Ovary (tissue), 3 donors: Measurements from ENCODE around the gene PATJ.

Experiments
- CTCF ChIP-seq, 3 donors: fragments of 450-650 bp in 2 of 3; fragments of 200-600 bp in 1 of 3; IDR thresholded peaks; one replicate each; pipeline versions ENCODE4 v1.5.1 to v1.8.0; 2016 to 2022; ENCODE audit warnings: antibody characterized with exemption in 3 of 3, mild to moderate bottlenecking in 1 of 3
- POLR2A ChIP-seq: fragments of 450-650 bp; IDR thresholded peaks from one replicate; pipeline ENCODE4 v1.6.1; 2017; ENCODE audit warnings: antibody characterized with exemption, mild to moderate bottlenecking, moderate library complexity
- donor health status: DM: no; HTN: no; CAD: no.

GRCh38 chr1:62062087-62062486 lies 319.8 kb downstream of the PATJ start:
- no peak for TF ChIP-seq CTCF (IDR thresholded peaks at IDR 0.05)
- no peak for TF ChIP-seq POLR2A
